Renal cortical epithelial cell (primary cell): ENCODE data around the gene SMDT1. TPM values are rescaled to one million over a fixed set of nuclear protein-coding genes. Genes with fewer than 3 reads are reported as not detected.
A peak's percentile ranks its signal among the peaks of the same experiment; 100 is the strongest.
"Not testable (repeated sequence)": the region's sequence is repeated elsewhere in the genome, so short reads cannot be mapped to it uniquely, and the experiment has no call there.

ENCODE experiments used
- DNase-seq: peaks from one replicate; pipeline ENCODE4 v3.0.0-alpha.2; 2011; ENCODE audit warnings: low read depth
- total RNA-seq: library from RNA; depleted of rRNA; stranded (reverse); fragments of >200 nt; gene quantifications from 2 replicates; pipeline ENCODE4 v1.2.3, GENCODE V29; 2014

SMDT1 gene
- total RNA-seq, 1 donor from 2014 or later = 4.5 TPM

DNA sequence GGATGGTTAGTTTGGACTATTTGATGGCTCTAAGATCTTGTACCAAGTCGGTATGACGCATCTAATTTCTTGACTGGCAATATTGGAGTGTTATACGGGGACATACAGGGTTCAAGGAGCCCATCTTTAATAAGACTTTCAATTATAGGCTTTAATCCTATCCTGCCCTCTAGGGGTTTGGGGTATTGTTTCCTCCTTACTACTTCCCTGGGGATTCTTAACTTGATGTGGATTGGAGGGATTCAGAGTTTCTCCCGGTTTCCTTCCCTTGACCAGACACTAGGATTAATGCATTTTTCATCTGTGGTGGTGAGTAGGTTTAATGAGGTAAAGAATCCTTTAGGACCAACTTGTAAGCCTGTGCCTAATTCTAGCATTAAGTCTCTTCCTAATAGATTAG is 32.3 kb downstream of the SMDT1 start:
- no peak for DNase-seq

DNA sequence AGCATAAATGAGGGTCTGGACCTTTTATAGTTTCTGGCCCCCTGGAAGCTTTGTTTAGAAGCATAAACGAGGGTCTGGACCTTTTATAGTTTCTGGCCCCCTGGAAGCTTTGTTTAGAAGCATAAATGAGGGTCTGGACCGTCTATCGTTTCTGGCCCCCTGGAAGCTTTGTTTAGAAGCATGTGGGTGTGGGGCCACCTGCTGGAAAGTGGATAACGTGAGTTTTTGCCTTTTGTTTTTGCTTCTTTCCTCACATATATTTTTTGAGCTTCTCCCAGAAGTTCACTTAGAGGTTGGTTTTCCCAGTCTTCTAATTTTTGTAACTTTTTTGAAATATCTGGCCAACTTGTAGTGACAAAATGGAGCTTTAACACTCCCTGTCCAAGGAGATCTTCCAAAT is 33.3 kb downstream of the SMDT1 start:
- DNase-seq = not testable (repeated sequence)

DNA sequence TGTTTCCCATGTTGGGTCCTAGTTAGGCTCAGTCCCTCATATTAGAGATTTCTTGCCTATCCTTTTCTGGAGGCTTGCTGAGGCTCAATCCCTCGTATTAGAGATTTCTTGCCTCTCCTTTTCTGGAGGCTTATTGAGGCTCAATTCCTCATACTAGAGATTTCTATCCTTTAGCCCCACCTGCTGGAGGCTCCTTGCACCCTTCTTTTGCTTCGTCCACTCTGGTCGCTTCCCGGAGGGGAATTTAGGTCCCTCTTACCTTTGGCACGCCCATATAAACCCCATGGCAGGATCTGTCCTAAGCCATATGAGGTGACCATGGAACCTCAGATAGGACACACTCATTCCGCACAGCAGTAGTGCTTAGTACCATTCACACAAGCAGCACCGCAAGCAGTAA is 35.2 kb downstream of the SMDT1 start:
- no peak for DNase-seq

GRCh38 chr22:42115420-42115830 is 35.9 kb downstream of the SMDT1 start:
- not testable (repeated sequence) for DNase-seq

GRCh38 chr22:42116848-42117424 is 37.4 kb downstream of the SMDT1 start:
- peak; percentile 18 for DNase-seq

GRCh38 chr22:42120231-42121021 is 40.9 kb downstream of the SMDT1 start:
- not testable (repeated sequence) for DNase-seq

DNA sequence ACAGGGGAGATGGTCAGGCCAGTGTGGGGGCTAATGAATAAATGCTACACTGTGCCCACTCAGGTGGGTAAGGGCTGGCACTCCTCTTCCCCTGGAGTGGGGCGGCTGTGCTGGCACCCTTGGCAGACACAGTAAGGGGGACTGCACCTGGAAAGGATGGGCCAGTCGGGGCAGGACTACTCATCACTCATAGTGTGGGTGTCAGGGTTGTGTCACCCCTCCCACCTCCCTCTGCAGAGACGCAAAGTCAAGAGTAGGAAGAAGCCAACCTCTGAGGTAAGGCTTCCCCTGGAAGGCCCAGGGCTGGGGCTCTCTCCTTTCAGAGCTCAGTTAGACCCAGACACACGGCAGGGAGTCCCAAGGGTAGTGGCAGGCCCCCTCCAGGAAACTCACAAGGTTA is 44.0 kb downstream of the SMDT1 start:
- not testable (repeated sequence) for DNase-seq

DNA sequence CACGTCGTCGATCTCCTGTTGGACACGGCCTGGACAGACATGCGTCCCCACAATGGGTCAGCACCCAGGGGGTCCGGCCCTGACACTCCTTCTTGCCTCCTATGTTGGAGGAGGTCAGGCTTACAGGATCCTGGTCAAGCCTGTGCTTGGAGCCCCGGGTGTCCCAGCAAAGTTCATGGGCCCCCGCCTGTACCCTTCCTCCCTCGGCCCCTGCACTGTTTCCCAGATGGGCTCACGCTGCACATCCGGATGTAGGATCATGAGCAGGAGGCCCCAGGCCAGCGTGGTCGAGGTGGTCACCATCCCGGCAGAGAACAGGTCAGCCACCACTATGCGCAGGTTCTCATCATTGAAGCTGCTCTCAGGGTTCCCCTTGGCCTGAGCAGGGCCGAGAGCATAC is 48.1 kb downstream of the SMDT1 start:
- no peak for DNase-seq

- DNase-seq = not testable (repeated sequence)
Measured at GRCh38 chr22:42128007-42128406, 48.5 kb downstream of the SMDT1 start.

DNA sequence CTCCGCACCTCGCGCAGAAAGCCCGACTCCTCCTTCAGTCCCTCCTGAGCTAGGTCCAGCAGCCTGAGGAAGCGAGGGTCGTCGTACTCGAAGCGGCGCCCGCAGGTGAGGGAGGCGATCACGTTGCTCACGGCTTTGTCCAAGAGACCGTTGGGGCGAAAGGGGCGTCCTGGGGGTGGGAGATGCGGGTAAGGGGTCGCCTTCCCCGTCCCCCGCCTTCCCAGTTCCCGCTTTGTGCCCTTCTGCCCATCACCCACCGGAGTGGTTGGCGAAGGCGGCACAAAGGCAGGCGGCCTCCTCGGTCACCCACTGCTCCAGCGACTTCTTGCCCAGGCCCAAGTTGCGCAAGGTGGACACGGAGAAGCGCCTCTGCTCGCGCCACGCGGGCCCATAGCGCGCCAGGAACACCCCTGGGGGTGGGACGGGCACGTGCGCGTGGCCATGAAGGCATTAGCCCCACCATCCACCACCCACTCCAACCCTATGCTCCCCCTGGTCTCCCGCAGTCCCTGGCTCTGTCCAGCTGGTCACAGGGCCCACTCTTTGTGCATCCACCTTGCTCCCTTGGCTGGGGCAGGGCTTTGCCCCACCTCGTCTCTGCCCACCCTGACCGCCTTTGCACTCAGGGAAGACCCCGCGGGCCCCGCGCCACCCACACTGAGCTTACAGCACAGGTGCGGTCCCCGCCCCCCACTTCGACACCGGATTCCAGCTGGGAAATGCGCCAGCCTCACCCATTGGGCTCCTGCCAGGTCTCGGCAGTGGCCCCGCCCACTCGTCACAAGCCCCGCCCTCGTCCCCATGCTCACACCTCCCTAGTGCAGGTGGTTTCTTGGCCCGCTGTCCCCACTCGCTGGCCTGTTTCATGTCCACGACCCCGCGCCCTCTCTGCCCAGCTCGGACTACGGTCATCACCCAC is 49.5 kb downstream of the SMDT1 start:
- not testable (repeated sequence) for DNase-seq

DNA sequence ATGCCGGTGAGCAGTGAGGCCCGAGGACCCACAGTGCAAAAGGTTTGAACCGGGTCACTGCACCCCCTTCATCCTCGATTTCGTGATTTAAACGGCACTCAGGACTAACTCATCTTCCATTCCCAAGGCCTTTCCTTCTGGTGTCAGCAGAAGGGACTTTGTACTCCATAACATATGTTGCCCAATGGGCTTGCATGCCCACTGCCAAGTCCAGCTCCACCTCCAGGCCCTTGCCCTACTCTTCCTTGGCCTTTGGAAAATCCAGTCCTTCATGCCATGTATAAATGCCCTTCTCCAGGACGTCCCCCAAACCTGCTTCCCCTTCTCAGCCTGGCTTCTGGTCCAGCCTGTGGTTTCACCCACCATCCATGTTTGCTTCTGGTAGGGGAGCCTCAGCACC is 50.7 kb downstream of the SMDT1 start:
- not testable (repeated sequence) for DNase-seq

- DNase-seq = not testable (repeated sequence)
Measured at GRCh38 chr22:42130639-42131431, 51.3 kb downstream of the SMDT1 start, which contains the start of gene CYP2D6. CYP2D6 (minus strand) TSS chr22:42130810; CDS start chr22:42130791, 19 bp downstream.

DNA sequence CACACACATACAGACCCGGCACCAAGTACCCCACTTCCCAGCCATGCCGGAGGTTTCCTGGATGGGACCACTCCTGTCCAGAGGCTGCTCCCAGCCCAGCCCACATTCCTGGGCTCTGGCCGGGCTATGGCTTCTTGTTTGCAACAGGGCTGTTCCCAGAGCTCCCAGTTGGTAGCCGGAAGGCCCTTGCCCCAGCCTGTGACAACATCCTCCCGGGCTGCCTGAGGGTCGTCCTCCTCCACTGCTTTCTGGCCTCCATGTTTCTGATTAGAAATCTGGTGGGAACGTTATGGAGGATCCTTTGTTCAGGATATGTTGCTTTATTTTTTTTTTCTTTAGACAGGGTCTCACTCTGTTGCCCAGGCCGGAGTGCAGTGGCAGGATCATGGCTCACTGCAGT is 52.1 kb downstream of the SMDT1 start:
- no peak for DNase-seq

DNA sequence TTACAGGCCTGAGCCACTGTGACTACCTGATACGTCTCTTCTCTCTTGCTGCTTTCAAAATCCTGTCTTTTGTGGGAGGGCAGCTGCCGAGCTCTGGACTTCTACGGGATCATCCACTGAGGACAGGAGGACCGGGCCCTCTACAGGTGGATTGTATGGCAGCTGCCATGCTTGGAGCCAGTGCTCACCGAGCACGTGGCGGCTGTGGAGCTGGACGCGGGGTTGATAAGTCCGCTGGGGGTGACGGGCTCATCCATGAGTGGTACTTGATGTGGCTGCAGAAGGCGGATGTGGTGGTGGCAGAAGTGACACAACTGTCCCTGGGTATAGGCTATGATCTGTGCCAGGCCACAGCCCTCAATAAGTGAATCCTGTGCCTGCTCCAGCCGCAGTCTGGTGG is 53.0 kb downstream of the SMDT1 start:
- no peak for DNase-seq

Other genes starting within 250 kb of the SMDT1 start
- 39.8 and 80.3 TPM in 2 replicates for gene SREBF2, start 246.6 kb upstream of the SMDT1 start, total RNA-seq
- not detected in 2 replicates for gene SHISA8, start 164.6 kb upstream of the SMDT1 start, total RNA-seq
- gene TNFRSF13C, start 152.9 kb upstream of the SMDT1 start, total RNA-seq = 0.15 and 0.17 TPM in 2 replicates
- gene CENPM, start 132.5 kb upstream of the SMDT1 start, total RNA-seq = 1.8 and 10.8 TPM in 2 replicates
- 0.05 and 0.35 TPM in 2 replicates for gene SEPTIN3, start 110.3 kb upstream of the SMDT1 start, total RNA-seq
- 0.17 and 1.1 TPM in 2 replicates for gene WBP2NL, start 80.9 kb upstream of the SMDT1 start, total RNA-seq
- gene NAGA, start 8.9 kb upstream of the SMDT1 start, total RNA-seq = 31.4 TPM in 2 replicates
- gene PHETA2, start 5.5 kb upstream of the SMDT1 start, total RNA-seq = 9.3 and 9.6 TPM in 2 replicates
- gene NDUFA6, start 11.1 kb downstream of the SMDT1 start, total RNA-seq = 36.5 and 76.1 TPM in 2 replicates
- gene CYP2D6, start 51.1 kb downstream of the SMDT1 start, total RNA-seq = 0.17 and 0.89 TPM in 2 replicates
- gene TCF20, start 191.0 kb downstream of the SMDT1 start, total RNA-seq = 23.3 and 44.0 TPM in 2 replicates